Measurements from ENCODE around the gene RPS2.
A peak's percentile ranks its signal among the peaks of the same experiment; 100 is the strongest.

Gene RPS2

DNA sequence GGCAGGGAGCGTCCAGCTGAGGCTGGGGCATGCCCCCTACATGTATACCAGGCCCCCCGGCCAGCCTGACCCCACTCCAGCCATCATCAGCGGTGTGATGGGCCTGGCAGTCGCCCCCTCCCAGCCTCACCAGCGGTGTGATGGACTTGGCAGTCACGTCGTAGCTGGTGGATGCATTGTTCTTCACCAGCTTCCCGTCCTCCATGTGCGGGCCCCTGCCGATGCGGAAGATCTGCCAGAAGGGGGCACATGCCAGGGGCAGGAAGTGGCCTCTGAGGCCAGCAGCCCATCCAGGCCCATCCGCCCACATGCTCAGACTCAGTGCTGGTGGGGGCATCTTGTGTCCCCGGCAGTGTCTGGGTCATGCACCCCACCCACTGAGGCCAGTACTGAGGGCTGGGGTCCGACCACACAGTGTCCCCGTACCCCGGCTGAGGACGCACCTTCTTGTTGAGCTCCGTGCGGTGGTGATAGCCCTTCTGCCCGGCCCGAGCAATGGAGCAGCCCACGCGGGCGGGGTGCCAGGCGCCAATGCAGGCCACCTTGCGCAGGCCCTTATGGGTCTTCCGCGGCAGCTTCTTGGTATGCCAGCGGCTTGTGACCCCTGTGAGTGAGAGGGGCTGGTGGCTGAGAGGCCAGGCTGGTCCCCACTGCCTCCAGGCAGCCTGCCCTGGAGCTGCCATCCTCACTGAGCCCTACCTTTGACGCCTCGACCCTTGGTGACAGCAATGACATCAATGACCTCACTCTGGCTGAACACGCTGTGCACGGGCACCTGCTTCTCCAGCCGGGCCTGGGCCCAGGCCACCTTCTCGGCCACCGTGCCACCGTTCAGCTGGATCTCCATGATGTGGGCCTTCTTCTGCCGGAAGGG is 17.9 kb downstream of the RPS2 start:
- H3K9ac ChIP-seq (ENCODE audit: low read length) = no peak overlapping the region

DNA sequence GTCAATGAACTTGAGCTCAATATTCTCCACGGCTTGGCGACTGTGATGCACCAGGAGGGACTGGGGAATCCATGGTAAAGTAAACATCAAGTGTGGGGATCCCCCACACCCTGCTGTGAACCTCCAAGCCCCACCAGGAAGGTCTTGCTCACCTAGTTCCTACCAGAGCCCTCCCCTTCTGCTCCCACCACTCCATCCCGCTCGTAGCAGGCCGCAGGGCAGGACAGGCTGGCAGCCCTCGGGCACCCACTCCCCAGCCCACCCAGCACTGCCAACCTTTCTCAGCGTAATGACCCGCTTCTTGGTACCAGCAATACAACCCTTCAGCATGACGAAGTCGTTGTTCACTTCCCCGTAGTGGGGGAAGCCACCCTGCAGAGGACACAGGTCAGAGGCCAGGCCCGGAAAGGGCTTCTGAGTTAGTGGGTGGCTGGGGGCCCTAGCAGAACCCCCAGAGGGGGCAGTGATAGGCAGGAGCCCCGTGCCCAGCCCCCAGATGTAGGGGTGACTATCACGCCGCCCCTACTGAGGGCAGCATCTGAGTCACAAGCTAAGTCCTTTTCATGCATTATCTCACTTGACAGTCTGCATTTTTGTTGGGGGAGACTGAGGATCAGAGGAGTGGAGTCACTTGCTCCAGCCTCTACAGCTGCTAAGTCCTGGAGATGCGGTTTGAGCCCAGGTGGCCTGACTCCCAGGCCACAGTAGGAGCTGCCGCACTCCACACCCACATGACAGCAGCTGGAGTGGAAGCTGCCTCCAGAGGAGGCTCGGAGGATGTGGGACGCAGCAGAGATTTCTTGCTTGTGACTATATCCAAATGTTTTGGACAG is 18.9 kb downstream of the RPS2 start:
- no peak for TF ChIP-seq EZH2phosphoT487 (conservative IDR thresholded peaks at IDR 0.05; ENCODE audit: low read length)
- TF ChIP-seq, protein P1, sequence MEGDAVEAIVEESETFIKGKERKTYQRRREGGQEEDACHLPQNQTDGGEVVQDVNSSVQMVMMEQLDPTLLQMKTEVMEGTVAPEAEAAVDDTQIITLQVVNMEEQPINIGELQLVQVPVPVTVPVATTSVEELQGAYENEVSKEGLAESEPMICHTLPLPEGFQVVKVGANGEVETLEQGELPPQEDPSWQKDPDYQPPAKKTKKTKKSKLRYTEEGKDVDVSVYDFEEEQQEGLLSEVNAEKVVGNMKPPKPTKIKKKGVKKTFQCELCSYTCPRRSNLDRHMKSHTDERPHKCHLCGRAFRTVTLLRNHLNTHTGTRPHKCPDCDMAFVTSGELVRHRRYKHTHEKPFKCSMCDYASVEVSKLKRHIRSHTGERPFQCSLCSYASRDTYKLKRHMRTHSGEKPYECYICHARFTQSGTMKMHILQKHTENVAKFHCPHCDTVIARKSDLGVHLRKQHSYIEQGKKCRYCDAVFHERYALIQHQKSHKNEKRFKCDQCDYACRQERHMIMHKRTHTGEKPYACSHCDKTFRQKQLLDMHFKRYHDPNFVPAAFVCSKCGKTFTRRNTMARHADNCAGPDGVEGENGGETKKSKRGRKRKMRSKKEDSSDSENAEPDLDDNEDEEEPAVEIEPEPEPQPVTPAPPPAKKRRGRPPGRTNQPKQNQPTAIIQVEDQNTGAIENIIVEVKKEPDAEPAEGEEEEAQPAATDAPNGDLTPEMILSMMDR (IDR thresholded peaks at IDR 0.05; ENCODE audit: insufficient read depth, low read length, poor library complexity, severe bottlenecking) = no peak
- no peaks in the 10 kb centered on the region for H3K27me3 ChIP-seq (ENCODE audit: low read length)

More for the DNA sequence above, 17.9 kb downstream of the RPS2 start:
- H4K20me1 ChIP-seq (ENCODE audit: low read depth, low read length) = no peaks in the 10 kb centered on the region
- H2AFZ ChIP-seq (ENCODE audit: low read depth, low read length, severe bottlenecking) = no peak overlapping the region
- H3K36me3 ChIP-seq (ENCODE audit: low read length) = no peaks in the 10 kb centered on the region
- TF ChIP-seq, protein P1 (IDR thresholded peaks at IDR 0.05; ENCODE audit: insufficient read depth, low read length, poor library complexity, severe bottlenecking) = peak; percentile 10
- no peak for TF ChIP-seq EZH2phosphoT487 (conservative IDR thresholded peaks at IDR 0.05; ENCODE audit: low read length)
- no peaks in the 10 kb centered on the region for H3K9me2 ChIP-seq (replicated peaks; ENCODE audit: insufficient read depth, low read length)
- no peak overlapping the region for H3K4me3 ChIP-seq (ENCODE audit: insufficient read depth, low read length, poor library complexity, severe bottlenecking)
- H3K9me3 ChIP-seq (ENCODE audit: insufficient read depth, low read length) = no peaks in the 10 kb centered on the region
- H3K4me2 ChIP-seq (ENCODE audit: low read depth, low read length, poor library complexity, severe bottlenecking) = no peak overlapping the region
- H3K79me2 ChIP-seq (ENCODE audit: insufficient read depth, low read length) = no peaks in the 10 kb centered on the region
- H3K27me3 ChIP-seq (ENCODE audit: low read length) = no peaks in the 10 kb centered on the region
- H3F3A ChIP-seq (ENCODE audit: insufficient read depth) = no peaks in the 10 kb centered on the region
- H3K27ac ChIP-seq (ENCODE audit: low read depth, low read length) = no peak overlapping the region

DNA sequence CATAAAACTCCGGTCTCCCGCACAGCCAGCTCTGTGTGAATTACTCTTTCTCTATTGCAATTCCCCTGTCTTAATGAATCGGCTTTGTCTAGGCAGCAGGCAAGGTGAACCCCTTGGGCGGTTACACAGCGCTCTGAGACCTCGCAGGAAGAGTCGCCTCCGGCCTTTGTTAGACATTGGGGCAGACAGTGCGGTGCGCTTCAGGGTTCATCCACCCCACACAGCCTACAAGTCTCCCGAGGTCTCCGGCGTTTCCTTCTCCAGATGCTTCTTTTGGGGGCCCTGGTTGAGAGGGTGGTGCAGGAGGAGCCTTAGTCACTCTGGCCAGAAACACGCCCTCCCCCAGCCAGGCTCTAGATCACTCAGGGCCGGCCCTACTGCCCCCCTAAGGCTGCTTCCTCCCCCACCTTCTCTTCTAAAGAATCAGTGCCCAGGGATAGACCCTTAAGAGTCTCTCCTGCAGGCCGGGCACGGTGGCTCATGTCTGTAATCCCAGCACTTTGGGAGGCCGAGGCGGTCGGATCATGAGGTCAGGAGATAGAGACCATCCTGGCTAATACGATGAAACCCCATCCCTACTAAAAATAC is 19.9 kb downstream of the RPS2 start:
- no peaks in the 10 kb centered on the region for H3K9me2 ChIP-seq (replicated peaks; ENCODE audit: insufficient read depth, low read length)
- TF ChIP-seq EZH2phosphoT487 (conservative IDR thresholded peaks at IDR 0.05; ENCODE audit: low read length) = no peak
- TF ChIP-seq, protein P1 (IDR thresholded peaks at IDR 0.05; ENCODE audit: insufficient read depth, low read length, poor library complexity, severe bottlenecking) = no peak

More for the DNA sequence above, 18.9 kb downstream of the RPS2 start:
- Histone ChIP-seq H4K20me1 (ENCODE audit: low read depth, low read length) (no peaks in the 10 kb centered on the region), H3K9ac (ENCODE audit: low read length) (no peak overlapping the region), H3K9me2 (replicated peaks; ENCODE audit: insufficient read depth, low read length) (no peaks in the 10 kb centered on the region), H3K79me2 (ENCODE audit: insufficient read depth, low read length) (no peaks in the 10 kb centered on the region), H2AFZ (ENCODE audit: low read depth, low read length, severe bottlenecking) (no peak overlapping the region), H3K9me3 (ENCODE audit: insufficient read depth, low read length) (no peaks in the 10 kb centered on the region), H3K4me2 (ENCODE audit: low read depth, low read length, poor library complexity, severe bottlenecking) (no peak overlapping the region), H3K36me3 (ENCODE audit: low read length) (no peaks in the 10 kb centered on the region), H3K4me3 (ENCODE audit: insufficient read depth, low read length, poor library complexity, severe bottlenecking) (no peak overlapping the region), H3K27ac (ENCODE audit: low read depth, low read length) (no peak overlapping the region), H3F3A (ENCODE audit: insufficient read depth) (no peaks in the 10 kb centered on the region)

More for the DNA sequence above, 19.9 kb downstream of the RPS2 start:
- no peak overlapping the region for H3K27ac ChIP-seq (ENCODE audit: low read depth, low read length)
- H2AFZ ChIP-seq (ENCODE audit: low read depth, low read length, severe bottlenecking) = no peak overlapping the region
- H3K9ac ChIP-seq (ENCODE audit: low read length) = no peak overlapping the region
- H3F3A ChIP-seq (ENCODE audit: insufficient read depth) = no peaks in the 10 kb centered on the region
- no peaks in the 10 kb centered on the region for H3K27me3 ChIP-seq (ENCODE audit: low read length)
- no peaks in the 10 kb centered on the region for H3K9me3 ChIP-seq (ENCODE audit: insufficient read depth, low read length)
- no peaks in the 10 kb centered on the region for H3K36me3 ChIP-seq (ENCODE audit: low read length)
- H4K20me1 ChIP-seq (ENCODE audit: low read depth, low read length) = no peaks in the 10 kb centered on the region
- no peak overlapping the region for H3K4me2 ChIP-seq (ENCODE audit: low read depth, low read length, poor library complexity, severe bottlenecking)
- no peak overlapping the region for H3K4me3 ChIP-seq (ENCODE audit: insufficient read depth, low read length, poor library complexity, severe bottlenecking)
- no peaks in the 10 kb centered on the region for H3K79me2 ChIP-seq (ENCODE audit: insufficient read depth, low read length)
